Urothelium cell line (cell line): ENCODE data around the gene NPFFR1.
A peak's percentile ranks its signal among the peaks of the same experiment; 100 is the strongest.

Source experiments
- DNase-seq: peaks from one replicate; pipeline ENCODE4 v3.0.0; 2011; ENCODE audit warnings: low spot score, mixed read lengths
- FAIRE-seq: peaks from 2 replicates; lab custom pipeline; 2011; peaks lifted over from hg19 to GRCh38; lab: Jason Lieb, UNC

The NPFFR1 gene

GRCh38 chr10:70315815-70316214 is 32.0 kb upstream of the NPFFR1 start:
- FAIRE-seq = no peak
- DNase-seq = no peak

- DNase-seq (no peak), FAIRE-seq (no peak)
Measured at GRCh38 chr10:70315276-70315675, 31.5 kb upstream of the NPFFR1 start.

- no peak for FAIRE-seq
- DNase-seq = no peak
Measured at GRCh38 chr10:70312972-70313371, 29.2 kb upstream of the NPFFR1 start.

- DNase-seq (no peak), FAIRE-seq (no peak)
Measured at GRCh38 chr10:70312249-70312648, 28.4 kb upstream of the NPFFR1 start.

- no peak for FAIRE-seq
- no peak for DNase-seq
Measured at GRCh38 chr10:70311698-70312097, 27.9 kb upstream of the NPFFR1 start.

GRCh38 chr10:70309661-70310060 is 25.9 kb upstream of the NPFFR1 start:
- no peak for FAIRE-seq

GRCh38 chr10:70308121-70309060 is 24.6 kb upstream of the NPFFR1 start:
- FAIRE-seq (no peak), DNase-seq (no peak)

More at GRCh38 chr10:70309661-70310060, 25.9 kb upstream of the NPFFR1 start:
- no peak for DNase-seq

- DNase-seq = no peak
- FAIRE-seq = no peak
Measured at GRCh38 chr10:70306886-70307520, 23.2 kb upstream of the NPFFR1 start.

- DNase-seq (no peak), FAIRE-seq (no peak)
Measured at GRCh38 chr10:70306181-70306705, 22.4 kb upstream of the NPFFR1 start.

- FAIRE-seq = no peak
Measured at GRCh38 chr10:70303730-70304129, 19.9 kb upstream of the NPFFR1 start.

GRCh38 chr10:70302292-70302691 is 18.5 kb upstream of the NPFFR1 start:
- FAIRE-seq (no peak), DNase-seq (no peak)

More at GRCh38 chr10:70303730-70304129, 19.9 kb upstream of the NPFFR1 start:
- no peak for DNase-seq

GRCh38 chr10:70300908-70301597 is 17.2 kb upstream of the NPFFR1 start:
- FAIRE-seq (no peak), DNase-seq (no peak)

- no peak for DNase-seq
- FAIRE-seq = no peak
Measured at GRCh38 chr10:70300461-70300860, 16.7 kb upstream of the NPFFR1 start.

GRCh38 chr10:70299876-70300275 is 16.1 kb upstream of the NPFFR1 start:
- FAIRE-seq = no peak
- no peak for DNase-seq

GRCh38 chr10:70298393-70298792 is 14.6 kb upstream of the NPFFR1 start:
- FAIRE-seq = no peak

GRCh38 chr10:70297224-70297623 is 13.4 kb upstream of the NPFFR1 start:
- DNase-seq (no peak), FAIRE-seq (no peak)

More at GRCh38 chr10:70298393-70298792, 14.6 kb upstream of the NPFFR1 start:
- no peak for DNase-seq

GRCh38 chr10:70296406-70296899 is 12.6 kb upstream of the NPFFR1 start:
- peak; percentile 77 for FAIRE-seq

GRCh38 chr10:70295926-70296325 is 12.1 kb upstream of the NPFFR1 start:
- no peak for FAIRE-seq
- no peak for DNase-seq

More at GRCh38 chr10:70296406-70296899, 12.6 kb upstream of the NPFFR1 start:
- DNase-seq = peak; percentile 95

GRCh38 chr10:70295321-70295720 is 11.5 kb upstream of the NPFFR1 start:
- no peak for FAIRE-seq
- no peak for DNase-seq

- FAIRE-seq (no peak), DNase-seq (no peak)
Measured at GRCh38 chr10:70293169-70293843, 9.5 kb upstream of the NPFFR1 start.
